Large intestine (tissue), 3 donors: ENCODE measurements around the gene TUG1. TPM values are rescaled to one million over a fixed set of nuclear protein-coding genes. Genes with fewer than 3 reads are reported as not detected.

ENCODE experiments used
- DNase-seq, 2 donors: peaks; one replicate each; pipeline versions ENCODE4 v3.0.0 to v3.0.0-alpha.2; 2013
- H3K27ac ChIP-seq: one replicate; pipeline ENCODE4 v1.5.1; 2013; ENCODE audit warnings: low read length
- H3K27me3 ChIP-seq: 2 replicates; pipeline ENCODE4 v1.6.1; 2013; ENCODE audit warnings: low read length; ENCODE audit not compliant: control insufficient read depth, insufficient read depth
- H3K36me3 ChIP-seq: 2 replicates; pipeline ENCODE4 v1.6.1; 2013; ENCODE audit warnings: low read length; ENCODE audit not compliant: control insufficient read depth, insufficient read depth
- H3K4me1 ChIP-seq: one replicate; pipeline ENCODE4 v1.6.1; 2013; ENCODE audit warnings: low read length; ENCODE audit not compliant: control insufficient read depth, insufficient read depth
- H3K4me3 ChIP-seq: one replicate; pipeline ENCODE4 v1.5.1; 2013; ENCODE audit warnings: low read length
- H3K9me3 ChIP-seq: one replicate; pipeline ENCODE4 v1.6.1; 2013; ENCODE audit warnings: mild to moderate bottlenecking, low read depth, low read length, moderate library complexity; ENCODE audit not compliant: control insufficient read depth
- WGBS: methylation state at CpG from one replicate; pipeline ENCODE4 v1.1.5; 2013; ENCODE audit warnings: low lambda C conversion rate; ENCODE audit not compliant: insufficient coverage; 5-methylcytosine and 5-hydroxymethylcytosine counted together
- polyA plus RNA-seq: library from polyadenylated mRNA; unstranded; fragments of 120-200 nt; gene quantifications from one replicate; pipeline ENCODE4 v1.2.1, GENCODE V29; 2013

TUG1 gene
- polyA plus RNA-seq, 1 donor = 135 TPM

DNA sequence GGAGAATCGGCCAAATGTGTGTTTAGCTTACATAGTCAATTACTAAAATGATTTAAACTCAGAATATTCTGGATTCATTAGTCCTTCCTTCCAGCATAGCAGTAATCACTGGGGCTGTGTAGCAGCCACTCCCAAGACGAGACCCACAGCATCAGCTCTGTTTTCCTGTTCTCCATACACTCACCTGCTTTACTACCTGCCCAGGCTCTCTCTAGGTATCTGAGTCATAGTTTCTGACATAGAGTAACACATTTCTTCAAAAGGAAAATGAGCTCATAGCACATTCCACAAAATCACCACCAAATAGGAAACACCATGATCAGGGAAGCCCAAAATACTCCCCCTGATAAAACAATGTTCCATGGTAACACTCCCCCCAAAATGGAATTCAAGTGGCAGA is 23.4 kb upstream of the TUG1 start:
- Histone ChIP-seq H3K36me3 (peaks cover 90% of the 10 kb centered on the region), H3K9me3 (no peaks in the 10 kb centered on the region), H3K4me1 (no peaks in the 10 kb centered on the region), H3K27ac (no peak overlapping the region), H3K27me3 (no peaks in the 10 kb centered on the region), H3K4me3 (no peak overlapping the region)
- no CpG with 5 or more reads among the region's 2 CpGs for WGBS
- DNase-seq = no peak

- WGBS = no CpG with 5 or more reads among the region's 7 CpGs
- Histone ChIP-seq H3K27ac (no peak overlapping the region), H3K4me1 (no peaks in the 10 kb centered on the region), H3K27me3 (no peaks in the 10 kb centered on the region), H3K4me3 (no peak overlapping the region), H3K9me3 (no peaks in the 10 kb centered on the region), H3K36me3 (peaks cover 90% of the 10 kb centered on the region)
- no peak for DNase-seq
Measured at GRCh38 chr22:30946354-30946753, 22.7 kb upstream of the TUG1 start.

DNA sequence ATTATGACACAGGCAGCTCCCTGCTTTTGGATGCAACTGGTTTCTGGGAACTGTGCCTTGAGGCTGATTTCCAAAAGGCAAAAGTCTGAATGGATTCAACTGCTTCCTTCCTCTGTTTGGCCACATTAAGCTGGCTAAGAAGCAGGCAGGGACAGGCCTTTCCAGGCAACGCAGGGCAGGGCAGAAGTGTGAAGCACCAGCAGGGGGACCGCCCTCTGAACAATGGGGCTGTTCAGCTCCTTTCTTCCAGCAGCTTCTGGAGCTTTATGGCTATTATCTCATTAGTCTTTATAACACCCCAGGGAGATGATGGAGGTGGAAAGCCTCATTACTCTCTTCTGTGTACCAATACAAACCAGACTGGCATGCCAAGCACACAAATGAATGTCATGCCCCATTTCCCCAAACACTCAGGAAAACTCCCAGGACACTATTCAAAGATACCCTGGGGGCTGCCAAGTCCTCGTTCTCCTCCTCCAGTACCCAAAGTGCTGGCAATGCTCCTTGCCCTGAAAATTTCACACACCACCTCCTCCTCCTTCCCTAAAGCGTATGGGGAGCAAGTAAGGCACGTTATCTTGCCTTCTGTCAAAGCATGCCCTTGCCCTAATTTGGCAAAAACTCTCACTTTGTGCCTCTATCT is 21.8 kb upstream of the TUG1 start:
- Histone ChIP-seq H3K4me3 (no peak overlapping the region), H3K9me3 (no peaks in the 10 kb centered on the region), H3K27me3 (no peaks in the 10 kb centered on the region), H3K36me3 (peaks cover 85% of the 10 kb centered on the region), H3K27ac (no peak overlapping the region), H3K4me1 (no peaks in the 10 kb centered on the region)
- 80% methylated on average over 1 of the region's 5 CpGs for WGBS
- peak; percentile 14 to 24 for DNase-seq

- Histone ChIP-seq H3K36me3 (peaks cover 81% of the 10 kb centered on the region), H3K27ac (no peak overlapping the region), H3K9me3 (no peaks in the 10 kb centered on the region), H3K4me3 (no peak overlapping the region), H3K4me1 (no peaks in the 10 kb centered on the region), H3K27me3 (no peaks in the 10 kb centered on the region)
- WGBS = no CpG with 5 or more reads among the region's 2 CpGs
- DNase-seq = peak; percentile 30 to 55
Measured at GRCh38 chr22:30947816-30948454, 21.1 kb upstream of the TUG1 start.

- Histone ChIP-seq H3K4me3 (no peak overlapping the region), H3K27me3 (no peaks in the 10 kb centered on the region), H3K27ac (no peak overlapping the region), H3K4me1 (no peaks in the 10 kb centered on the region), H3K9me3 (no peaks in the 10 kb centered on the region), H3K36me3 (peaks cover 79% of the 10 kb centered on the region)
- no peak for DNase-seq
- no CpG with 5 or more reads among the region's 3 CpGs for WGBS
Measured at GRCh38 chr22:30948930-30949342, 20.1 kb upstream of the TUG1 start.

- H3K9me3 ChIP-seq = no peaks in the 10 kb centered on the region
- H3K4me3 ChIP-seq = no peak overlapping the region
- WGBS = no CpG with 5 or more reads among the region's 7 CpGs
- H3K36me3 ChIP-seq = peaks cover 68% of the 10 kb centered on the region
- no peaks in the 10 kb centered on the region for H3K27me3 ChIP-seq
- DNase-seq = no peak
- H3K27ac ChIP-seq = no peak overlapping the region
- no peaks in the 10 kb centered on the region for H3K4me1 ChIP-seq
Measured at GRCh38 chr22:30949934-30950660, 19.0 kb upstream of the TUG1 start.

DNA sequence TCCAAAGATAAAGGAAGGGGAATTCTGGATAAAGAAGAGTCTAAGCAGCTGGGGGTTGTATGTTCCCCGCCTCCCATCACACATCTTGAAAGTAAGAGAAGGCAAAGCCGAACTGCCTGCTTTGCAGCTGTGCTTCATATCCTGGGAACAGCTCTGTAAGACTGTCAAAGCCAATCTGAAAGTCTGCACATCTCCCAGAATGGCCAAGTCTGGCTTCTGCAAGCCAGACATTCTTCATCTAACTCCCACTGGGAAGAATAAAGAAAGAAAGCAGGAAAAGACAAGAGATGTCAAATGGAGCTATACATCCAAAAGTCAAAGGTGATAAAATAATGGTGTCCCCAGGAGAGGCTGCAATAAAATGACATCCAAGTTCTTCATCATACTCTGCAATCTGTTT is 15.9 kb upstream of the TUG1 start:
- H3K9me3 ChIP-seq = no peaks in the 10 kb centered on the region
- WGBS = no CpG with 5 or more reads among the region's 2 CpGs
- no peaks in the 10 kb centered on the region for H3K27me3 ChIP-seq
- DNase-seq = no peak
- no peak overlapping the region for H3K27ac ChIP-seq
- H3K4me3 ChIP-seq = no peak overlapping the region
- H3K4me1 ChIP-seq = no peaks in the 10 kb centered on the region
- peaks cover 42% of the 10 kb centered on the region for H3K36me3 ChIP-seq

DNA sequence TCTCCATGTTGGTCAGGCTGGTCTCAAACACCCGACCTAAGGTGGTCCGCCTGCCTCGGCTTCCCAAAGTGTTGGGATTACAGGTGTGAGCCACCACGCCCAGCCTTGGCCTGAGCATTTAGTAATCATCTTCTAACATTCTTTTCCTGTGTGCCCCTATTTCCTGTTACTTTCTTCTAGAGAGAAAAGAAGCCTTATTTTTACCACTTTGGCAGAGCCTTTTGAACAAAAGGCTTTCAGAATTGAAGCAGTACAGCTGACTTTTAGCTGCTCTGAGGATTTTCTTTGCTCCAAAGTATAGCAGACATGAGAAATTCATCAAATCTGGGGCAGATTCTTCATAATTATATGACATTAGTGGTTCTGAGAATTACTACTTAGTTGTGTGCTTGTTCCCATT is 13.9 kb upstream of the TUG1 start:
- Histone ChIP-seq H3K36me3 (peaks cover 25% of the 10 kb centered on the region), H3K9me3 (no peaks in the 10 kb centered on the region), H3K27me3 (no peaks in the 10 kb centered on the region), H3K4me1 (no peaks in the 10 kb centered on the region), H3K27ac (no peak overlapping the region), H3K4me3 (no peak overlapping the region)
- no CpG with 5 or more reads among the region's 4 CpGs for WGBS
- DNase-seq = no peak

- H3K9me3 ChIP-seq = peaks cover 11% of the 10 kb centered on the region
- H3K36me3 ChIP-seq = no peaks in the 10 kb centered on the region
- no peak overlapping the region for H3K27ac ChIP-seq
- no peak overlapping the region for H3K4me3 ChIP-seq
- no peak for DNase-seq
- H3K27me3 ChIP-seq = no peaks in the 10 kb centered on the region
- H3K4me1 ChIP-seq = peaks cover 4% of the 10 kb centered on the region
- WGBS = 80% methylated on average over 1 of the region's 4 CpGs
Measured at GRCh38 chr22:30964858-30965257, 4.2 kb upstream of the TUG1 start.

GRCh38 chr22:30968015-30968923 is 796 bp upstream of the TUG1 start, which contains the start of gene MORC2:
Gene MORC2 (minus strand): TSS chr22:30968774. CDS start chr22:30967889, 885 bp downstream.
- Histone ChIP-seq H3K4me3 (peak within 1 kb of the TSS; percentile 84), H3K27ac (peak within 1 kb of the TSS; percentile 90), H3K9me3 (peaks cover 11% of the 10 kb centered on the region), H3K27me3 (no peaks in the 10 kb centered on the region), H3K36me3 (peaks cover 19% of the 10 kb centered on the region), H3K4me1 (peaks cover 10% of the 10 kb centered on the region)
- DNase-seq = peak in 1 of 2 donors; percentile 29
- WGBS = no CpG with 5 or more reads among the region's 53 CpGs
